NCI-H2227 (cell line): ENCODE results near the gene RNF121.
A peak's percentile ranks its signal among the peaks of the same experiment; 100 is the strongest.

Experiments
- DNase-seq: peaks from one replicate; lab custom pipeline; 2025; ENCODE audit not compliant: unreplicated experiment; lab: John Stamatoyannopoulos, UW

The RNF121 gene

GRCh38 chr11:71934213-71934612 is 5.4 kb downstream of the RNF121 start:
- DNase-seq = no peak

GRCh38 chr11:71935338-71935925 is 6.6 kb downstream of the RNF121 start:
- no peak for DNase-seq

GRCh38 chr11:71936825-71937224 is 8.0 kb downstream of the RNF121 start:
- no peak for DNase-seq

GRCh38 chr11:71937826-71938225 is 9.0 kb downstream of the RNF121 start:
- DNase-seq = no peak

GRCh38 chr11:71940561-71941219 is 11.8 kb downstream of the RNF121 start:
- no peak for DNase-seq

GRCh38 chr11:71946144-71946571 is 17.3 kb downstream of the RNF121 start:
- DNase-seq = no peak

- no peak for DNase-seq
Measured at GRCh38 chr11:71947498-71947897, 18.7 kb downstream of the RNF121 start.

- no peak for DNase-seq
Measured at GRCh38 chr11:71948314-71949027, 19.6 kb downstream of the RNF121 start.

- no peak for DNase-seq
Measured at GRCh38 chr11:71949034-71949433, 20.2 kb downstream of the RNF121 start.

GRCh38 chr11:71951741-71952310 is 23.0 kb downstream of the RNF121 start:
- no peak for DNase-seq

- DNase-seq = no peak
Measured at GRCh38 chr11:71955898-71956456, 27.1 kb downstream of the RNF121 start.

- DNase-seq = no peak
Measured at GRCh38 chr11:71962428-71963038, 33.7 kb downstream of the RNF121 start.

GRCh38 chr11:71963468-71963867 is 34.6 kb downstream of the RNF121 start:
- no peak for DNase-seq

- DNase-seq = no peak
Measured at GRCh38 chr11:71964641-71965040, 35.8 kb downstream of the RNF121 start.

- DNase-seq = no peak
Measured at GRCh38 chr11:71971680-71972079, 42.8 kb downstream of the RNF121 start.

- DNase-seq = no peak
Measured at GRCh38 chr11:71976551-71976950, 47.7 kb downstream of the RNF121 start.

GRCh38 chr11:71977090-71977489 is 48.2 kb downstream of the RNF121 start:
- no peak for DNase-seq

- DNase-seq = peak; percentile 60
Measured at GRCh38 chr11:71977743-71978418, 49.0 kb downstream of the RNF121 start.

- no peak for DNase-seq
Measured at GRCh38 chr11:71979094-71979493, 50.2 kb downstream of the RNF121 start.

- no peak for DNase-seq
Measured at GRCh38 chr11:71979602-71980001, 50.8 kb downstream of the RNF121 start.

GRCh38 chr11:71986131-71986530 is 57.3 kb downstream of the RNF121 start:
- no peak for DNase-seq
